HG03565 (cell line): ENCODE measurements around the gene TDRD5.

ENCODE experiments used
- ATAC-seq: cut with Tn5 transposase; IDR thresholded peaks from one replicate; pipeline ENCODE4 v1.9.1; 2021; ENCODE audit warnings: mild to moderate bottlenecking, moderate library complexity; ENCODE audit not compliant: unreplicated experiment

The TDRD5 gene

GRCh38 chr1:179731643-179732042 lies 140.0 kb downstream of the TDRD5 start:
- ATAC-seq: no peak
